ENCODE measurements around the gene RNU6-8.

RNU6-8 gene

GRCh38 chr14:32202998-32203882 is at the start of gene RNU6-8:
Gene RNU6-8, minus strand, starts transcription at chr14:32203269.
- peak; percentile 87 for DNase-seq

DNA sequence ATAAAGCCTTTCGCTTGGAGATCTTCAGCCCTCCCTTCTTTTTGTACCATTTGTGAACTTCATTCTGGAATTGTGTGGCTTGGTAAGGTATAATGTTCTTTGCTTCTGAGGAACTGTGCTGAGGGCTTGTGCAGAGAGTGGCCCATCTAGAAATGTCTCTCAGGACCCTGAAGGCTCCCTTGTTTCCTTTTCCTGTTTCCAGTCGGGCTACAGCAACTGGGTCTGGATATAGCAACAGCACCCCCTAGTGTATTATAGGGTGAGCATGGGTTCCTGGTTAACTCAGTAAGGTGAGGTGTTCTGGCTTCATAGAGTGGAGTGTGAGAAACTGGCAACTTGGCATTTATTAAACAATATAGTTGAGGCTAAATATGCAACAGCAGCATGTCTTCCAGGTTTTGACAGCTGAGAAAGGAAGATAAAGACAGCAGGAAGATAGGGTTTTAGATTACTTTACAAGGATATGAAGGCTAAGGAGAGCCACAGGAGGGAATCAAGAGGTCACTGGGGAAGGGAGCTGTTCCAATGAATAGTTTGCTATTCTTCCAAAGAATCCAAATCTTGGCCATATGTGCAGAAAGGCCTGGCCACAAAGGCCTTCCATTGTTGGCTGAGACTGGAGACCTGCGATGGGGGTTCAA is 49.1 kb upstream of the RNU6-8 start:
- DNase-seq = peak; percentile 72

DNA sequence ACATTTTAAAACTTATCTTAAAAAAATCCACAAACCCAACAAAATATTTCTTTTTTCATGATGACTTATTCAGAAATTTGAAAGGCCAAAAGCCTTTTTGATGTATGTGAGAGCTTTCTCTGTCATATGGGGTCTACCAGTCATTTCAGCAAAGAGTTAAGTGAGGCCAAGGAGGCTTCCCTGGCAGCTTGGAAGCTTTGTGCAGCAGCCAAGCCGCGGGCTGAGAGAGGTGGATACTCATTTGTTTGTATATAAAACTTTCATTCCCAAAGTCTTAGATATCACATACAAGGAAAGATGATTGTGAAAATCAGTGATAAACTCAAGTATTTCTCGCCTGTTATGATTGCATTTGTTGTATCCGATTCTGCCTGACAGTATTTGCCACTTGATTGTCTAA is 48.5 kb upstream of the RNU6-8 start:
- no peak for DNase-seq

DNA sequence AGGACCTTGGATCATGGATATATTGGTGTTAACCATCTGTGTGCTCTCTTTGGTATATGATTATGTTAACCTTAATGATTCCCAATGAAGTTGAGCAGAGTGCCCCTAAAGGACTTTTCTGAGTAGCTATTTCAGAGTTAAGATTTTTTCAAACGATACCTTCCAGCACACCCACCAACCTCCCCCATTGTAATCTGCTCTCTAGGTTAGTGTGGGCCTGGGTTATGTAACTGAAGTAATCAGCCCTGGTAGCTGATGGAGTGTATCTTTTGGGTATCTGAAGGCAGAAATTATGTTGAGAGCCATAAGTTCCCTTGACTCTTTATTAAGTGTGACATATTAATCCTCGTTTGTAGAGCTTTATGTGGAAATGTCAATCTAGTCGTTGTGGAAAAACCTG is 47.6 kb upstream of the RNU6-8 start:
- DNase-seq = no peak

GRCh38 chr14:32249780-32250179 is 46.7 kb upstream of the RNU6-8 start:
- DNase-seq = no peak

DNA sequence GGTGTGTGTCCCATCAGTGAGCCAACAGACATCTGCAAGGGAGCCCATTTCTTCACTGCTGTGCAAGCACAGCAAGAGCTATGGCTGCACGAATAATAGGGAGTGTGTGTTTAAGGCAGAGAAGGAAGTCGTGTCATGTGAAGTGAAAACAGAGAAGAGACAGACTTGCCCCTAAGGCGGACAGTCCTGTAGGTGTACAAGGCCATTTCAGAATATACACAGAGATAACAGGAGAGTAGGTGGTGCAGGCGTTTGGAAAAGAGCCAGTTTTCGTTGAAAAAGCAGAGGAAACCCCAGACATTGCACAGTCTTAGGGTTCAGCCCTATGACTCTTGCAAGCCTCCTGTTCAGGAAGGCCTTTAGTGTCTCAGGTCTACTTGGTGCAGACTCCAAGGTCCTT is 46.3 kb upstream of the RNU6-8 start:
- no peak for DNase-seq

- no peak for DNase-seq
Measured at GRCh38 chr14:32246751-32247150, 43.7 kb upstream of the RNU6-8 start.

GRCh38 chr14:32244404-32244803 is 41.3 kb upstream of the RNU6-8 start:
- DNase-seq = no peak

DNA sequence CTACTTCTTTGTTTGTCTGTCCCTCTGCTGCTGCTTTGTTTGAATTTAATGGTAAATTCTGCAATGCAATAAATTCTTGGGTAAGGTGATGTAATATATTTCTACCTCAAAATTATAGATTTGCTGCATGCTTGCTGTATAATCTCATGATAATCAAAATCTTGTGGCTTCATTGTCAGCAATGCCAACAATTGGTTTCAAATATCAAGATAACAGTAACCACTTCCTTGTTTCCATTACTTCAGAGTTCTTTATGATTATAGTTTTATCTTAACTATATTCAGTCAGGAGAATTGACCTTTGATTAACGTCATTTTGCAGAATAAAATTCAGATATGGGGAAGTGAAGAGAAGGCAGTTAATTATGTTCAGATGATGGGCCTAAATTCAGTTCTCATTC is 30.2 kb upstream of the RNU6-8 start:
- DNase-seq = no peak

DNA sequence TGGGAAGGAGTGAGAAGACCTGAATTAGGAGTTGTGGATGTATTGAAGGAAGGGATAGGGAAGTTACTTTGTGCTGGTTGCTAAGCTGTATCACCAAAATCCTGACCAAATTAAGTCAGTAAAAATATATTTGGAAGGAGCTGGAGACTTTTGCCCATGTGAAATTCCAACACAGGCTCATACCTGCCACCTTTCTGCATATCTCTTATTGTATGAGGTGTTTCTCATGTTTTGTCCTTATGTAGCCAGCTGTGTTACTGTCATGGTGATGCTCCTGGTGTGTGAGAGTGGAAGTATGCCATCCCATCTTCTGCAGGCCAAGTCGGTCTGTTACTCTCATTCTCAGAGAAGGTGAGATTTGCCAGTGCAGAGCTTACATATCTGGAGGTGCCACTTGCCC is 29.4 kb upstream of the RNU6-8 start:
- no peak for DNase-seq

- DNase-seq = peak; percentile 92
Measured at GRCh38 chr14:32230695-32231280, 27.7 kb upstream of the RNU6-8 start.

GRCh38 chr14:32230181-32230580 is 27.1 kb upstream of the RNU6-8 start:
- peak; percentile 81 for DNase-seq

DNA sequence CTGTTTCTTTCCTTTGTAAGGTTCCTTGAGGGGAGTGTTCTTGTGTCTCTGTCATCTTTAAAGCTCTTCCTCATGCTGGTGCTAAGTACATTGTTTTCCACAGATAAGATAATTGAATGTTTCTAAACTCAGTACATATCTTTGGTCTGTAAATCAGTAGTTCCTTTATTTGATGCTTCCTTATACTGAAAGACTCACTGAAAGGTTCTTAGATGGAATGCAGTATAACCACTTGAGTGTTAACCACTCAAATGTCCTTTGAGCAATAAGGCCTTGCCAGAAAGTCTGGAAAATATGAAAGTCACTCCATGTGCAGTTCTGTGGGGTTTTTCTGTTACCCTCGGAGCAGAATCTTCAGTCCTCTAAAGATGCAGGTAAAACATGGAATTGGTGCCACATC is 23.0 kb upstream of the RNU6-8 start:
- peak; percentile 22 for DNase-seq

GRCh38 chr14:32225378-32225920 is 22.4 kb upstream of the RNU6-8 start:
- DNase-seq = no peak

- peak; percentile 79 for DNase-seq
Measured at GRCh38 chr14:32224737-32225377, 21.8 kb upstream of the RNU6-8 start.

DNA sequence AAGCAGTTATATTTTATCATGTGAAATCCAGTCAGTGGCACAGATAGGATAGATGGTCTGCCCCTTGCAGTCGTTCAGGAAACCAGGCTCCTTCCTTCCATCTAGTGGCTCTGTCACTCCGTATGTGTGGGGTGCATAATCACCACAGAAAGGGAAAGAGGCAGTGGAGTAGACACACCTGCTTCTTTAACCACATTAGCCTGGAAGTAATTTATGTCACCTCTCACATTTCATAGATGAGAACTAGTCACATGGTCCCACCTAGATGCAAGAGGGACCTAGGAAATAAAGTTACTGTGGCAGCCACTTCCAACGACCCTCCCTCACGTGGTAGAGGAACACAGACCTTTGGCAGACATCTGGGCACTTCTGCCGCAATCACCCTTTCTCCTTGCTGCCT is 14.2 kb upstream of the RNU6-8 start:
- DNase-seq = no peak

DNA sequence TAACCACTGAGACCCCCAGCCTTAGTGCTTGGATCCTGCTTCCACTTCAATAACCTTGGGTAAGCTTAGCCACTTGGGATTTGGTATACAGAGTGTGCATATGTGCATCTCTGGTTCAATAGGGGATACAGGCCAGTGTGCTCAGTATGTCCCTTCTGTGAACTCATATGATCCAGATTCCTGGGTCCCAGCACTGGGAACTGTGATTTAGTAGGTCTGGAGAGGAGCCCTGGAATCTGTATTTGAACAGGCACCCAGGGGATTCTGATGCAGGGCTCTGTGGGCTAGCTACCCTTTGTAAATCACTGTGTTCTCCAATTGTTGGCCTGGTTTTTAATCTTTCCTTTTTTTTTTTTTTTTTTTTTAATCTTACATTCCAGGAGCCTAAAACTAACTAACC is 9.8 kb upstream of the RNU6-8 start:
- no peak for DNase-seq

GRCh38 chr14:32211068-32211404 is 8.0 kb upstream of the RNU6-8 start:
- DNase-seq = no peak

- no peak for DNase-seq
Measured at GRCh38 chr14:32209471-32209870, 6.4 kb upstream of the RNU6-8 start.

- no peak for DNase-seq
Measured at GRCh38 chr14:32208490-32208889, 5.4 kb upstream of the RNU6-8 start.

DNA sequence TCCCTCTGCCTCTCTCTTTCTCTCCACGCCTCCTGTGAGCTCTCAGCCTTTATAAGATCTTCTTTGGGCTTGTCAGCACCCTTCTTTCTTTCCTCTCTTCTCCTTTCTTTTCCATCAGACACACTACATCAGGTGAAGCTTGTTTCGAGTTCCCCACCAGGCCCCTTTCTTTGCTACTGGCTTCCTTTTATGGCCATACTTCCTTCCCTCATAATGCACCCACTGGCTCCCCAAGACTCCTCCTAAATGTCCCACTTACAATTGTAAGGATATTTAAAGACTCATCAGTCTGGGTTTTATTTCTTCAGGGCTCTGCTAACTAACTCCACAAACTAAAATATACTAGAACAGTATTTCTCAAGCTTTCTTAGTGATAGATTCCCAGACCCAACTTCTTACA is 3.5 kb upstream of the RNU6-8 start:
- no peak for DNase-seq

- DNase-seq = no peak
Measured at GRCh38 chr14:32205984-32206383, 2.9 kb upstream of the RNU6-8 start.

DNA sequence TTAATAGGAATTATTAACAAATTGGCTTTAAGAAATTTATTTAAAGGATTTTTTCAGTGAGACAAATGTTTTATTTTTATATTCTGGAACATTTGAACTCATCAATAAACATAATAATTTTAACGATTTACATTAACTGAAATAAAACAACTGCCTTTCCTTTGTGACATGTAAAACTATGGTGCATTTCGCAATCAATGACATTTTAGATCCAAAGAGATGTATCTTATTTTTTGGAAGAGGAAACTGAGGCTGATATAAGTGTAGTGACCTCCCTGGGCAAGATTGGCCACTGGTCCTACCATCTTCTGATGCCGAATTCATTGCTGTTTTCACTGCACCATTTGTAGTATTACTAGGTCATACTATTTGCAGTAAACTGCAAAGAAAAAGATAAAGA is 2.5 kb upstream of the RNU6-8 start:
- DNase-seq = no peak

Measured in fibroblast of skin of right quadriceps (primary cell).